Peyer's patch (tissue), 4 donors: ENCODE results near the gene MAP1A.

Experiments used
- POLR2A ChIP-seq, 2 donors: fragments of 450-650 bp; IDR thresholded peaks; one replicate each; pipeline ENCODE4 v1.5.1; 2017; ENCODE audit warnings: antibody characterized with exemption in 2 of 2, mild to moderate bottlenecking in 2 of 2, moderate library complexity in 2 of 2
- TF ChIP-seq, protein P1 (sequence below), 6 experiments: fragments of 450-650 bp in 4 of 6; fragments of 200-600 bp in 2 of 6; sonication (generic) in 1 of 6; IDR thresholded peaks; one replicate each; pipeline ENCODE4 v1.5.1; 2017 to 2019; ENCODE audit warnings: antibody characterized with exemption in 6 of 6, mild to moderate bottlenecking in 3 of 6, moderate library complexity in 1 of 6

- TF ChIP-seq, protein P1, sequence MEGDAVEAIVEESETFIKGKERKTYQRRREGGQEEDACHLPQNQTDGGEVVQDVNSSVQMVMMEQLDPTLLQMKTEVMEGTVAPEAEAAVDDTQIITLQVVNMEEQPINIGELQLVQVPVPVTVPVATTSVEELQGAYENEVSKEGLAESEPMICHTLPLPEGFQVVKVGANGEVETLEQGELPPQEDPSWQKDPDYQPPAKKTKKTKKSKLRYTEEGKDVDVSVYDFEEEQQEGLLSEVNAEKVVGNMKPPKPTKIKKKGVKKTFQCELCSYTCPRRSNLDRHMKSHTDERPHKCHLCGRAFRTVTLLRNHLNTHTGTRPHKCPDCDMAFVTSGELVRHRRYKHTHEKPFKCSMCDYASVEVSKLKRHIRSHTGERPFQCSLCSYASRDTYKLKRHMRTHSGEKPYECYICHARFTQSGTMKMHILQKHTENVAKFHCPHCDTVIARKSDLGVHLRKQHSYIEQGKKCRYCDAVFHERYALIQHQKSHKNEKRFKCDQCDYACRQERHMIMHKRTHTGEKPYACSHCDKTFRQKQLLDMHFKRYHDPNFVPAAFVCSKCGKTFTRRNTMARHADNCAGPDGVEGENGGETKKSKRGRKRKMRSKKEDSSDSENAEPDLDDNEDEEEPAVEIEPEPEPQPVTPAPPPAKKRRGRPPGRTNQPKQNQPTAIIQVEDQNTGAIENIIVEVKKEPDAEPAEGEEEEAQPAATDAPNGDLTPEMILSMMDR (IDR thresholded peaks at IDR 0.05), result no peak
- no peak for TF ChIP-seq POLR2A (IDR thresholded peaks at IDR 0.05)
Measured at GRCh38 chr15:43520138-43520537, 2.7 kb downstream of the MAP1A start.
